T47D (cell line): ENCODE results near the gene PTTG1IP.
"Not testable (repeated sequence)": the region's sequence is repeated elsewhere in the genome, so short reads cannot be mapped to it uniquely, and the experiment has no call there.

Experiments
- DNase-seq, 2 experiments: peaks; one replicate each; pipeline versions ENCODE4 v3.0.0 to v3.0.0-alpha.2; 2011 to 2012; ENCODE audit warnings: low read depth in 1 of 2, low spot score in 1 of 2
- JUND ChIP-seq: IDR thresholded peaks from 2 replicates; pipeline ENCODE4 v1.6.1; 2012; ENCODE audit warnings: low read depth
- in situ Hi-C: cut with HindIII; loops from 2 replicates; pipeline ENCODE4 v1.10.0; 2016; ENCODE audit warnings: low sequenced_read_pairs, low pct_unique_long_range_greater_than_20kb

PTTG1IP gene

DNA sequence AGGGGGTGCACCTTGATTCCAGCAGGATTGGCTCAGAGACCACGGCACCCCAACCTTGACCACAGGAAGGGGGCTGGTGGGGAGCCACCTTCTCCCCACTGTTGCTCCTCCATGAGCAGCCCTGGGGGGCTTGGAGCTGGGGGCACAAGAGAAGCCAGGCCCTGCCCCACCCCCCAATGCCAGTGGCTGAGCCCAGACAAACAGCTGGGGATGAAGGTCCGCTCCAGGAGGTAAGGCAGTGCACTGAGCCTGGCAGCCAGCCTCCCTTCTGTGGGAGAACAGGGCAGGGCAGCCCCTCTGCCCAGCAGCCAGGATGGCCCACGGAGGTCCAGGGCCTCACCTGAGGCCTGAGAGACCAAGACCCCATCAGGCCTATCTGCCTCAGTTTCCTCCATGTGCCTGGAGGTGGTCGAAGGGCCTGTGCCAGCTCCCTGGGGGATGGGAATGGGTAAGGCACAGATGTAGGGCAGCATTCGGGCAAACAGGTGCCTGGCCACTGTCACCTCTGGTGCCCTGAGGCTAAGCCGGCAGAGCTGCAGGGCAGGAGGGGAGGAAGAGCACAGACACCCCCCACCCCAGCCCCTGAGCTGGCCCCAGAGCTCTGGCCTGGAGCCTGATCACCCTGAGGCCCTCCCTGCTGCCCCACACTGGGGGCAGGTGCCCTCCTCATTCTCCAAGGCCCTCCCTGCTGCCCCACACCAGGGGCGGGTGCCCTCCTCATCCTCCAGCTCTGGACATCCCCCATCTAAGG, 40.1 kb upstream of the PTTG1IP start:
- in situ Hi-C loops: no loop called here
- TF ChIP-seq JUND: no peak

GRCh38 chr21:44912506-44913412, 39.3 kb upstream of the PTTG1IP start:
- DNase-seq, in situ Hi-C loops: not testable (repeated sequence)

More for the DNA sequence above, 40.1 kb upstream of the PTTG1IP start:
- DNase-seq: no peak

DNA sequence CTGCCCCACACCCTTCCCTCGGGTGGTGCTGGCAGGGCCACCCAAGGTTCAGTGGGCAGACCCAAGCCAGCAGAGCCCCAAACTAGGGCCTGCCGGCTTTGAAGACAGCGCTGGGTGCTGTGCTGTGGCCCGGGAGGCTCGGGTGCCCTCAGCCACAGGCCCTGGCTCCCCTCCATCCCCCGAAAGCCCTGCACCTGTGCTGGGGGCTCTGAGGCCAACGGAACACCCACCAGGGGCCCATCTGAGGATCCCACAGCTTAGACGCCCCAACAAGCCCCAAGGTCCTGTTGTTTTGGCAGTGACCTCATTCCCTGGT, 38.6 kb upstream of the PTTG1IP start:
- no peak for DNase-seq
- no peak for TF ChIP-seq JUND
- in situ Hi-C loops: no loop called here

- peak; percentile 74 to 85 for DNase-seq
- TF ChIP-seq JUND: no peak
Observed at GRCh38 chr21:44911384-44912157, 38.1 kb upstream of the PTTG1IP start.

GRCh38 chr21:44911068-44911383, 37.5 kb upstream of the PTTG1IP start:
- TF ChIP-seq JUND: no peak
- in situ Hi-C loops: no loop called here
- DNase-seq: no peak

More at GRCh38 chr21:44911384-44912157, 38.1 kb upstream of the PTTG1IP start:
- in situ Hi-C loops: no loop called here

DNA sequence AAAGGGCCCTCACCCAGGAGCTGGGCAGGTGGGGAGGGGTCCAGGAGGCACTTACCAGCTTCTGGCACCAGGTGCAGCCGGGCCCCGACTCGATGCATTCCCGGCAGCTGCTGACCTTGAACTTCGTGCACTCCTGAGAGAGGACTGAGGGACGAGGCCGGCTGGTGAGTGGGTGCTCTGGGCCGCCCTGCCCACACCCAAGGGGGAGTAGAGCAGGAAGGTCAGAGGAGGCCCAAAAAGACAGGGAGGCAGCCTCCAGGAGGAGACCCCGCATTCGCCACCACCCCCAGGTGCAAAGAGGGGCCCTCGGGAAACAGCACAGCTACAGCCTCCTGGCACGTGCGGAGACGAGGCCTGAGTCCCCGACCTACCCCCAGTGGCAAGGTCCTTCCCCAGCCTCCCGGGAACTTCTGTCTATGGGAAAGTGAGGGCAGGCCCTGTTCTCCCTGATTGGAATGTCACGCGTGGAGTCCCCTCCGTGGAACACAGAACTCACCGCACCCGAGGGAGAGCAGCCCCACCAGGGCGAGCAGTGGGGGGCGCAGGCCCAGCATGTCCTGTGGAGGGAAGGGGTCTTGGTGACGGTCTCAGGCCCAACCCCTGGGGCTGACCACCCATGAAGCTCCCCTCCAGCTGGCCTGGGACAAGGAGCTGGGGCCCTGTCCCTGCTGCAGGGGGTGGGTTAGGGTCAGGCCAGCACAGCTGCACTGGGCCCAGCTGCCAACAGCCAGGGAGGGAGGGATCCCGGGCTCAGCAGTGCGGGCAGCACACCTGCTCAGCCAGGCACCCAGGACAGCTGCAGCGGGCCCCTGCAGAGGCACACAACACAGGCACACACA, 37.0 kb upstream of the PTTG1IP start:
- in situ Hi-C loops: no loop called here
- no peak for DNase-seq
- TF ChIP-seq JUND: no peak

DNA sequence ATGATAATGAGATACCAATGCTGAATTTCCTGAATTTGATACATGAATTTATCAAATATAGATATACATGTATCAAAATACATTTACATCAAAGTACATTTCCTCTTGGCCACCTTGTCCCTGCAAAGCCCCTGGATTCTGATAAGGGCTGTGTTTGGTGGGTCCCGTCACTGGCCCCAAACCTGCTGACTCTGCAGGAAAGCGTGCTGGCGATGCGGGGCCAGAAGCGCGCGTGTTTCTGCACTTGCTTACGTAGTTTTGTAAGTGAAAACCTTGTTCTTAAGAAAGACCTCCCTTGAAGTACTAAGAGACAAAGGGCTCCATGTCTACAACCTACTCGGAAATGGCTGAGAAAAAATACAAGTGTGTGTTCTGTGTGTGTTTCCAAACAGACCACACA, 36.2 kb upstream of the PTTG1IP start:
- in situ Hi-C loops: no loop called here
- TF ChIP-seq JUND: no peak
- DNase-seq: no peak

DNA sequence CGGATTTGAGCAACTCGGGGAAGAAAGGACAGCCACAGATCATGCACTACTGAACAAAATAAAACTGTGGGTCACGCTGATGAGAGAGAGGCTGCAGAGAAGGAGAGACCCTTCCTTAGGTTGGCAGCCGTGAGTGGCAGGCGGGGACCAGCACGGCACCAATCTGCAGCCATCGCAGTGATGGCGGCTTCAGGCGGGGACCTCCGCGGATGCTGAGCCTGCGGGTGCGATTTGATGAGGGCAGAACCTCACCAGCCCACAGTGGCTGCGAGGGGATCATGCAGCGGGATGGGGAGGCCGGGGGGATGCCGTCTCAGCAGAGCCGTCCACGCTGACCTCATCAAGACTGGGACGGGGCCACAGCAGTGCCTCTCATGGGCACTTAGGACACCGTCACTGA, 35.4 kb upstream of the PTTG1IP start:
- in situ Hi-C loops: no loop called here
- no peak for TF ChIP-seq JUND
- no peak for DNase-seq

DNA sequence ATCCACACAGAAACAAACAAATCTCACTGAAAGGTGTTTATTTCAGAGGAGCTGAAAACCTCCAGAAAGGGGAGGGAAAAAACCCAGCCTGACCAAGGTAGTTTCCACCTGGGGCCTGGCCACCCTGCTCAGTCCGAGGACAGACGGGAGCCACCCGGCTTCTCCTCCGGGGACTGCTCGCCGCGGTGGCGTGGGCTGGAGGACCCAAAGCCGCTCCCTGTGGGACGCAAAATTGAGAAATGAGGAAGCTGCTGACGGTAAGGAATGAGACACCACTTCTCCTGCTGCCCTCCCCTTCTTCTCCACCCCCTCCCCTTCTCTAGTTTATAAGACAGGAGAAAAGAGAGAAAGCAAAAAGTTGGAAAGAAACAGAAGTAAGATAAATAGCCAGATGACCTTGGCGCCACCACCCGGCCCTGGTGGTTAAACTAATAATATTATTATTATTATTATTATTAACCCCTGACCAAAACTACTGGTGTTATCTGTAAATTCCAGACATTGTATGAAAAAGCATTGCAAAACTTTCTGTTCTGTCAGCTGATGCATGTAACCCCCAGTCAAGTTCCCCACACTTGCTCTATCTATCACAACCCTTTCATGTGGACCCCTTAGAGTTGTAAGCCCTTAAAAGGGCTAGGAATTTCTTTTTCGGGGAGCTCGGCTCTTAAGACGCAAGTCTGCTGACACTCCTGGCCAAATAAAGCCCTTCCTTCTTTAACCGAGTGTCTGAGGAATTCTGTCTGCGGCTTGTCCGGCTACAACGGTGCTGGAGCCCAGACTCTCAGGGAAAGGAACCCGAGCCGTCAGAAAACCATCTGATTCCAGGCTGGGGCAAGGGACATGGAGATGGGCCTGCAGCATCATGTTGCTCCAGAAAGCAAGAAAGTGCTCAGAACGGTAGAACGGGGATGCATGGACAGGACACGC, 34.7 kb upstream of the PTTG1IP start:
- in situ Hi-C loops: no loop called here
- no peak for TF ChIP-seq JUND
- no peak for DNase-seq

DNA sequence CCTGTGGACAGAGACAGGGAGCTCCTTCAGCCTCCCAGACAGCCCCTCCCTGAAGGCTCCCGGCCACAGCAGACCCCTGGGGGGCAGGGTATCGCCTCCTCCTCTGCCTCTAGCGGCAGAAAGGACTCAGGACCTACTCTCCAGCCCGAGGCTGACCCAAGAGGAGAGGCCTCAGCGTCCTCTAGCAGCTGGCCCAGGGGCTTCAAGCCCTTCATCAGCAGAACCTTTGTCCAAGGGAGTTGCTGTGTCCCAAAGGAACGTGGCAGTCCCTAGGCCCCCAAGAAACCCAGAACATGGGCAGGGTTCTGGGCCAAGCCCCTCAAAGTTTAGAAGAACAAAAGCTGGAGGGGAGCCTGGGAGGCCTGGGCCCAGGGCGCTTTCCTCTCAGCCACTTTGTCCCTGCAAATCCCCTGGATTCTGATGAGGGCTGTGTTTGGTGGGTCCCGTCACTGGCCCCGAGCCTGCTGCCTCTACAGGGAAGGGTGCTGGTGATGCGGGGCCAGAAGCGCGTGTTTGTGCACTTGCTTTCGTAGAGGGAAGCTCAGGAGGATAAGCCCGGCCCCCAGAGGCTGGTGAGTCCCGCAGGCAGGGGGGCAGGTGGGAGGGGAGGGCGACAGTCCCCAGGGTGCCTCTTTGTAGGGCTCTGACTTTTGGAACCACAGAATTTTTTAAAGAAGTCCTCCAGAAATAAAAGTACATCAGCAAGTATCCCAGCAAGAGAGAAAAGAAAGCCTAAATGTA, 33.9 kb upstream of the PTTG1IP start:
- TF ChIP-seq JUND: no peak
- DNase-seq: no peak
- in situ Hi-C loops: no loop called here

DNA sequence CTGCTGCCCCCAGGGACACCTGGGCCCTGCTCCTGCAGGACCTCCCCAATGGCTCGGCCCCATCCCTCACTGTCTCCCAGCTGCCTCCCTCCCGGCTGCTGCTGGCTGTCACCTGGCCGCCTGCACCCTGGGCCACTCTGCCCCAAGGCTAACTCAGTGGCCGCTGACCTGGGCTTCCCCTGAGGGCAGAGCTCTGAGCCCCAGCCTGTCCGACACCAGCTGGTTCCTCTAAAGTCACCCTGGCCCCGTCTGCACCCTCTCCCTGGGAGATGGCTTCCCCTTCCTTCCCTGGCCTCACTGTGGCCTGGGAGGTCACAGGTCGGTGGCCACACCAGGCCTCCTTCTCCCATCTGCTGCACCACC, 32.2 kb upstream of the PTTG1IP start:
- TF ChIP-seq JUND: no peak
- in situ Hi-C loops: no loop called here
- DNase-seq: no peak
